Panc1 (cell line): ENCODE measurements around the gene ENTPD1. TPM values are rescaled to one million over a fixed set of nuclear protein-coding genes. Genes with fewer than 3 reads are reported as not detected.

Experiments used
- ATAC-seq: fragments of 200-7000 bp; cut with Tn5 transposase; 2 replicates; pipeline ENCODE4 v1.9.1; 2020; ENCODE audit warnings: mild to moderate bottlenecking, moderate library complexity
- BruUV-seq: library from RNA; stranded (reverse); fragments of 400-500 nt; replicated peaks from 2 replicates; lab custom pipeline; 2021; lab: Mats Ljungman, UMichigan
- CTCF ChIA-PET: fragments of 300-600 bp; sonication (Branson Sonifier 250); formaldehyde crosslinking; loops from one replicate; lab custom pipeline; 2022; ENCODE audit warnings: antibody characterized with exemption; lab: Charles Lee
- POLR2A ChIA-PET: fragments of 300-600 bp; sonication (Branson Sonifier 250); formaldehyde crosslinking; loops from one replicate; lab custom pipeline; 2022; ENCODE audit warnings: antibody characterized with exemption; lab: Charles Lee
- DNase-seq: peaks from one replicate; pipeline ENCODE4 v3.0.0-alpha.2; 2010; ENCODE audit warnings: low read depth, low spot score
- H3K27ac ChIP-seq: 2 replicates; pipeline ENCODE4 v1.5.1; 2011; ENCODE audit warnings: mild to moderate bottlenecking, low read length, inconsistent platforms
- H3K27me3 ChIP-seq: fragments of 200-500 bp; sonication (Bioruptor generic); 2 replicates; pipeline ENCODE4 v1.6.0; 2014; ENCODE audit warnings: low read length, inconsistent platforms; ENCODE audit not compliant: control insufficient read depth, insufficient read depth
- H3K36me3 ChIP-seq: fragments of 200-500 bp; sonication (Bioruptor generic); 2 replicates; pipeline ENCODE4 v1.5.1; 2014; ENCODE audit warnings: inconsistent platforms, mild to moderate bottlenecking, low read length, moderate library complexity; ENCODE audit not compliant: control insufficient read depth, insufficient read depth
- H3K4me1 ChIP-seq: 2 replicates; pipeline ENCODE4 v1.5.1; 2011; ENCODE audit warnings: inconsistent platforms, mild to moderate bottlenecking, low read length, moderate library complexity; ENCODE audit not compliant: control insufficient read depth, insufficient read depth
- H3K4me3 ChIP-seq, 2 experiments: 2 replicates each; pipeline ENCODE4 v1.5.1; 2011 to 2012; ENCODE audit warnings: low read depth in 2 of 2, low read length in 2 of 2, mild to moderate bottlenecking in 2 of 2, inconsistent platforms in 1 of 2, moderate library complexity in 1 of 2
- H3K9me3 ChIP-seq: fragments of 200-500 bp; sonication (Bioruptor generic); 2 replicates; pipeline ENCODE4 v1.5.1; 2014; ENCODE audit warnings: low read depth, mild to moderate bottlenecking, inconsistent platforms, low read length, moderate library complexity; ENCODE audit not compliant: control insufficient read depth, insufficient read depth
- POLR2AphosphoS5 ChIP-seq: IDR thresholded peaks from 2 replicates; pipeline ENCODE4 v1.6.1; 2012; ENCODE audit warnings: mild to moderate bottlenecking, low read depth, low read length, moderate library complexity
- REST ChIP-seq, 2 experiments: IDR thresholded peaks; 2 replicates each; pipeline ENCODE4 v1.6.1; 2011 to 2012; ENCODE audit warnings: low read depth in 2 of 2, control low read depth in 1 of 2, low read length in 1 of 2, mild to moderate bottlenecking in 1 of 2, moderate library complexity in 1 of 2; ENCODE audit not compliant: insufficient read depth in 1 of 2
- SIN3A ChIP-seq: IDR thresholded peaks from 2 replicates; pipeline ENCODE4 v1.6.1; 2012; ENCODE audit warnings: low read depth, mild to moderate bottlenecking, low read length, moderate library complexity, borderline replicate concordance; ENCODE audit not compliant: insufficient read depth
- TCF7L2 ChIP-seq: IDR thresholded peaks from 2 replicates; pipeline ENCODE4 v1.6.1; 2011; ENCODE audit warnings: mild to moderate bottlenecking, low read depth, low read length, inconsistent platforms
- in situ Hi-C: cut with HindIII; loops from 2 replicates; pipeline ENCODE4 v1.10.0; 2016; ENCODE audit warnings: low sequenced_read_pairs, low pct_unique_long_range_greater_than_20kb
- intact Hi-C: fragments of 100-400 bp; cut with micrococcal nuclease; formaldehyde crosslinking; loops from one replicate; pipeline ENCODE4 v1.10.0; 2022; ENCODE audit not compliant: unreplicated experiment
- total RNA-seq: library from RNA; stranded (reverse); gene quantifications from one replicate; pipeline ENCODE4 v1.2.1, GENCODE V29; 2021; ENCODE audit not compliant: unreplicated experiment
- TF ChIP-seq, protein P1 (sequence below): fragments of 450-650 bp; IDR thresholded peaks from 2 replicates; pipeline ENCODE4 v1.5.1; 2017; ENCODE audit warnings: mild to moderate bottlenecking

ENTPD1 gene
- total RNA-seq, 1 experiment from 2014 or later, result 0.31 TPM

DNA sequence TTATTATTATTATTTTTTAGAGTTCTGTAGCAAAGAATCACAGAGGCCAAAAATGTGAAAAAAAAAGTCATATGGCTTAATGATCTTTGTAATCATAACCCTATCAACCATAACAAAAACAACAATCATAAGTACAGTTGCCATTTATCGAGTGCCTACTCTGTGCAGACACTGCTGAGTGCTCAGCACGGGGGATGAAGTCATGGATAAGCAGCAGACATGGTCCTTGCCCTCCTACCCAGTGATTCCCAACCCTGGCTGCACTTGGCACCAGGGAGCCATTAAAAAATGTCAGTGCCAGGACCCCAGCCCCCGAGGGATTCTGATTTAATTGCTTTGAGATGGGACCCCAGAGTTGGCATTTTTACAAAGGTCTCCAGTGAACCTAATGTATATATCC is 38.2 kb downstream of the ENTPD1 start:
- intact Hi-C loops, result no loop called here
- TF ChIP-seq REST (IDR thresholded peaks at IDR 0.05; ENCODE audit: insufficient read depth in 1 of 2, low read depth in 2 of 2, low read length in 1 of 2), result no peak
- TF ChIP-seq TCF7L2, result no peak
- TF ChIP-seq, protein P1, sequence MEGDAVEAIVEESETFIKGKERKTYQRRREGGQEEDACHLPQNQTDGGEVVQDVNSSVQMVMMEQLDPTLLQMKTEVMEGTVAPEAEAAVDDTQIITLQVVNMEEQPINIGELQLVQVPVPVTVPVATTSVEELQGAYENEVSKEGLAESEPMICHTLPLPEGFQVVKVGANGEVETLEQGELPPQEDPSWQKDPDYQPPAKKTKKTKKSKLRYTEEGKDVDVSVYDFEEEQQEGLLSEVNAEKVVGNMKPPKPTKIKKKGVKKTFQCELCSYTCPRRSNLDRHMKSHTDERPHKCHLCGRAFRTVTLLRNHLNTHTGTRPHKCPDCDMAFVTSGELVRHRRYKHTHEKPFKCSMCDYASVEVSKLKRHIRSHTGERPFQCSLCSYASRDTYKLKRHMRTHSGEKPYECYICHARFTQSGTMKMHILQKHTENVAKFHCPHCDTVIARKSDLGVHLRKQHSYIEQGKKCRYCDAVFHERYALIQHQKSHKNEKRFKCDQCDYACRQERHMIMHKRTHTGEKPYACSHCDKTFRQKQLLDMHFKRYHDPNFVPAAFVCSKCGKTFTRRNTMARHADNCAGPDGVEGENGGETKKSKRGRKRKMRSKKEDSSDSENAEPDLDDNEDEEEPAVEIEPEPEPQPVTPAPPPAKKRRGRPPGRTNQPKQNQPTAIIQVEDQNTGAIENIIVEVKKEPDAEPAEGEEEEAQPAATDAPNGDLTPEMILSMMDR, result no peak
- TF ChIP-seq POLR2AphosphoS5, result no peak
- no peak for TF ChIP-seq SIN3A
- ChIA-PET POLR2A (no interaction called here), CTCF (no interaction called here)
- Histone ChIP-seq H3K27me3 (peaks cover 9% of the 10 kb centered on the region; the same call in 1 of the 2 replicates), H3K4me3 (no peak overlapping the region), H3K9me3 (no peaks in the 10 kb centered on the region), H3K4me1 (no peaks in the 10 kb centered on the region), H3K27ac (no peak overlapping the region), H3K36me3 (no peaks in the 10 kb centered on the region)
- BruUV-seq, result no TSS peak
- no peak for DNase-seq
- ATAC-seq, result no peak
- in situ Hi-C loops, result no loop called here

DNA sequence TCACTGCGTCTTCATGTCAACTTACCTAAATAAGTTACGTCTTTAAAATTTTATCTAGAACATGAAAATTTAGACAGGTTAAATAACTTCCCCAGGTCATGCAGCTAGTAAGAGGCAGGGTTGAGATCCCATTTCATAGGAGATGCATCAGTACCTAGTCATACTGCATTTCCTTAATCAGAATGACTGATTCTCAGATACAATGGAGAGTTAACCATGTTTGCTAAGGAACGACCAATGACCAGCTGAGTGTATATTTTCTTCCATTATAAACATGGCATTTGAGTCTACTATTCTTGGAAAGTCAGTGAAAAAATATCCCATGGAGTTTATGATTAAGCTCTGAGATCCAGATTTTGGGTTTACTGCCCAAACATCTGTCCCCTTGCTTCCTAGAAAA is 39.6 kb downstream of the ENTPD1 start:
- BruUV-seq, result no TSS peak
- Histone ChIP-seq H3K9me3 (no peaks in the 10 kb centered on the region), H3K27ac (no peak overlapping the region), H3K4me1 (no peaks in the 10 kb centered on the region), H3K27me3 (peaks cover 7% of the 10 kb centered on the region; the same call in 1 of the 2 replicates), H3K36me3 (no peaks in the 10 kb centered on the region), H3K4me3 (no peak overlapping the region)
- in situ Hi-C loops (no loop called here), intact Hi-C loops (no loop called here)
- no peak for TF ChIP-seq SIN3A
- no peak for TF ChIP-seq TCF7L2
- no peak for TF ChIP-seq REST (IDR thresholded peaks at IDR 0.05; ENCODE audit: insufficient read depth in 1 of 2, low read depth in 2 of 2, low read length in 1 of 2)
- no peak for TF ChIP-seq POLR2AphosphoS5
- TF ChIP-seq, protein P1, result no peak
- POLR2A ChIA-PET, result interaction anchor here (0.6 kb wide), 1 partner anchor 383 kb away, joined by 6 read pairs; no protein-coding TSS in a partner anchor
- CTCF ChIA-PET, result no interaction called here
- no peak for DNase-seq
- ATAC-seq, result no peak
